HG02678 (cell line): ENCODE data around the gene VPS13C.
A peak's percentile ranks its signal among the peaks of the same experiment; 100 is the strongest.

Experiments
- ATAC-seq: cut with Tn5 transposase; IDR thresholded peaks from one replicate; pipeline ENCODE4 v1.9.1; 2021; ENCODE audit warnings: mild to moderate bottlenecking, moderate library complexity; ENCODE audit not compliant: unreplicated experiment

Gene VPS13C

GRCh38 chr15:62079594-62079993 is 19.3 kb upstream of the VPS13C start:
- no peak for ATAC-seq

- ATAC-seq, result no peak
Observed at GRCh38 chr15:62075595-62076277, 15.5 kb upstream of the VPS13C start.

- no peak for ATAC-seq
Observed at GRCh38 chr15:62071711-62072308, 11.6 kb upstream of the VPS13C start.

- ATAC-seq, result no peak
Observed at GRCh38 chr15:62069551-62069950, 9.3 kb upstream of the VPS13C start.

- ATAC-seq, result no peak
Observed at GRCh38 chr15:62068810-62069167, 8.5 kb upstream of the VPS13C start.

- ATAC-seq, result no peak
Observed at GRCh38 chr15:62068071-62068809, 8.0 kb upstream of the VPS13C start.

GRCh38 chr15:62067448-62068044 is 7.3 kb upstream of the VPS13C start:
- no peak for ATAC-seq

- peak; percentile 50 for ATAC-seq
Observed at GRCh38 chr15:62066663-62067447, 6.6 kb upstream of the VPS13C start, which contains the start of gene C2CD4A. TSS of gene C2CD4A (plus strand) at chr15:62066977. CDS start at chr15:62067614, 637 bp downstream.

- no peak for ATAC-seq
Observed at GRCh38 chr15:62063825-62064635, 3.8 kb upstream of the VPS13C start.

- no peak for ATAC-seq
Observed at GRCh38 chr15:62060896-62061280, 641 bp upstream of the VPS13C start.

- ATAC-seq, result peak; percentile 70
Observed at GRCh38 chr15:62059816-62060112, 483 bp downstream of the VPS13C start.

- no peak for ATAC-seq
Observed at GRCh38 chr15:62059108-62059815, 985 bp downstream of the VPS13C start.

- no peak for ATAC-seq
Observed at GRCh38 chr15:62058327-62059028, 1.8 kb downstream of the VPS13C start.

GRCh38 chr15:62057341-62057980 is 2.8 kb downstream of the VPS13C start:
- no peak for ATAC-seq

- ATAC-seq, result no peak
Observed at GRCh38 chr15:62054979-62055378, 5.3 kb downstream of the VPS13C start.

GRCh38 chr15:62053439-62054085 is 6.7 kb downstream of the VPS13C start:
- ATAC-seq, result no peak

- no peak for ATAC-seq
Observed at GRCh38 chr15:62052713-62053112, 7.5 kb downstream of the VPS13C start.

GRCh38 chr15:62051166-62051565 is 9.1 kb downstream of the VPS13C start:
- no peak for ATAC-seq
